Skeletal muscle tissue (tissue), 4 donors: ENCODE measurements around the gene OR52A5. TPM values are rescaled to one million over a fixed set of nuclear protein-coding genes. Genes with fewer than 3 reads are reported as not detected.

Experiments used
- H3K27ac ChIP-seq: one replicate; pipeline ENCODE4 v1.7.0; 2013; ENCODE audit warnings: mild to moderate bottlenecking, low read depth, low read length, inconsistent platforms
- H3K27me3 ChIP-seq, 3 donors: one replicate each; pipeline ENCODE4 v1.7.0; 2013; ENCODE audit warnings: low read length in 3 of 3; ENCODE audit not compliant: control insufficient read depth in 3 of 3, insufficient read depth in 3 of 3
- H3K36me3 ChIP-seq, 3 donors: one replicate each; pipeline ENCODE4 v1.7.0; 2013; ENCODE audit warnings: low read length in 3 of 3; ENCODE audit not compliant: control insufficient read depth in 3 of 3, insufficient read depth in 3 of 3
- H3K4me1 ChIP-seq, 3 donors: one replicate each; pipeline ENCODE4 v1.7.0; 2013; ENCODE audit warnings: low read length in 3 of 3, mild to moderate bottlenecking in 3 of 3; ENCODE audit not compliant: control insufficient read depth in 3 of 3, insufficient read depth in 3 of 3
- H3K4me3 ChIP-seq, 3 donors: one replicate each; pipeline ENCODE4 v1.7.0; 2013; ENCODE audit warnings: low read length in 3 of 3
- H3K9ac ChIP-seq, 3 donors: one replicate each; pipeline ENCODE4 v1.7.0; 2013; ENCODE audit warnings: low read length in 3 of 3, mild to moderate bottlenecking in 3 of 3, moderate library complexity in 2 of 3, low read depth in 1 of 3
- H3K9me3 ChIP-seq, 3 donors: one replicate each; pipeline ENCODE4 v1.7.0; 2013; ENCODE audit warnings: low read length in 3 of 3; ENCODE audit not compliant: control insufficient read depth in 3 of 3
- total RNA-seq: library from RNA; depleted of rRNA; stranded (reverse); fragments of >200 nt; gene quantifications from one replicate; pipeline ENCODE4 v1.2.3, GENCODE V29; 2014
- donor health status: Osteomylitis.

OR52A5 gene
- total RNA-seq, 1 donor from 2014 or later = not detected

GRCh38 chr11:5083602-5084001 lies 54.6 kb downstream of the OR52A5 start:
- Histone ChIP-seq H3K36me3 (no peaks in the 10 kb centered on the region), H3K4me3 (no peak overlapping the region), H3K27ac (no peak overlapping the region), H3K9me3 (no peaks in the 10 kb centered on the region), H3K27me3 (no peaks in the 10 kb centered on the region), H3K4me1 (no peaks in the 10 kb centered on the region), H3K9ac (no peak overlapping the region)

GRCh38 chr11:5081405-5081804 lies 56.8 kb downstream of the OR52A5 start:
- no peak overlapping the region for H3K4me3 ChIP-seq
- no peaks in the 10 kb centered on the region for H3K36me3 ChIP-seq
- H3K27me3 ChIP-seq = no peaks in the 10 kb centered on the region
- no peaks in the 10 kb centered on the region for H3K4me1 ChIP-seq
- H3K27ac ChIP-seq = no peak overlapping the region
- H3K9ac ChIP-seq = no peak overlapping the region
- no peaks in the 10 kb centered on the region for H3K9me3 ChIP-seq

Other genes starting within 250 kb of the OR52A5 start
- not detected for gene OR51A7, start 234.6 kb downstream of the OR52A5 start, total RNA-seq
- gene OR51G2, start 219.0 kb downstream of the OR52A5 start, total RNA-seq = not detected
- gene OR51G1, start 214.0 kb downstream of the OR52A5 start, total RNA-seq = not detected
- not detected for gene OR51A4, start 190.8 kb downstream of the OR52A5 start, total RNA-seq
- not detected for gene OR51A2, start 182.6 kb downstream of the OR52A5 start, total RNA-seq
- not detected for gene OR51L1, start 143.5 kb downstream of the OR52A5 start, total RNA-seq
- not detected for gene OR52J3, start 91.8 kb downstream of the OR52A5 start, total RNA-seq
- not detected for gene OR52E2, start 78.7 kb downstream of the OR52A5 start, total RNA-seq
- gene OR52E1, start 68.8 kb downstream of the OR52A5 start, total RNA-seq = not detected
- not detected for gene OR52A1, start 16.4 kb upstream of the OR52A5 start, total RNA-seq
- gene OR51V1, start 62.3 kb upstream of the OR52A5 start, total RNA-seq = not detected
- gene HBB, start 88.7 kb upstream of the OR52A5 start, total RNA-seq = 3,814 TPM
- gene HBD, start 96.1 kb upstream of the OR52A5 start, total RNA-seq = not detected
- 24.5 TPM for gene HBG1, start 111.5 kb upstream of the OR52A5 start, total RNA-seq
- gene HBG2, start 116.4 kb upstream of the OR52A5 start, total RNA-seq = 17,934 TPM
- 84.0 TPM for gene HBE1, start 131.6 kb upstream of the OR52A5 start, total RNA-seq
- 0.52 TPM for gene OR51B4, start 163.6 kb upstream of the OR52A5 start, total RNA-seq
- gene OR51B2, start 185.9 kb upstream of the OR52A5 start, total RNA-seq = not detected
- 0.52 TPM for gene OR51B5, start 205.2 kb upstream of the OR52A5 start, total RNA-seq
- gene OR51B6, start 213.2 kb upstream of the OR52A5 start, total RNA-seq = not detected
- gene OR51M1, start 245.5 kb upstream of the OR52A5 start, total RNA-seq = not detected